ENCODE measurements around the gene TLE6.

DNA sequence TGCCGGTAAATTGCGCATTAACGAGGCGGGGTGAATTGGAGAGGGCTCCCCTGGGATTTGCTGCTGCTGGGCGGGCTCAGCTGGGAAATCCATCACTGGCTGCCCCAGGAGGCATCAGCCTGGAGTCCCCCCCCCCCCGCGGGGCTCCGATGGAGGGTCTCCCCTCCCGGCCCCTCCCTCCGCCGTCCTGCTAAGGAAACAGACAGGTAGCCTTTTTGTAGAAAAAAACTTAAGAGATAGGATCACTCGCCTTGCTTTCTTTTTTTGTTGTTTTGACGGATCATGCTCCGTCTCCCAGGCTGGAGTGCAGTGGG lies 6.8 kb downstream of the TLE6 start:
- TF ChIP-seq, protein P1, sequence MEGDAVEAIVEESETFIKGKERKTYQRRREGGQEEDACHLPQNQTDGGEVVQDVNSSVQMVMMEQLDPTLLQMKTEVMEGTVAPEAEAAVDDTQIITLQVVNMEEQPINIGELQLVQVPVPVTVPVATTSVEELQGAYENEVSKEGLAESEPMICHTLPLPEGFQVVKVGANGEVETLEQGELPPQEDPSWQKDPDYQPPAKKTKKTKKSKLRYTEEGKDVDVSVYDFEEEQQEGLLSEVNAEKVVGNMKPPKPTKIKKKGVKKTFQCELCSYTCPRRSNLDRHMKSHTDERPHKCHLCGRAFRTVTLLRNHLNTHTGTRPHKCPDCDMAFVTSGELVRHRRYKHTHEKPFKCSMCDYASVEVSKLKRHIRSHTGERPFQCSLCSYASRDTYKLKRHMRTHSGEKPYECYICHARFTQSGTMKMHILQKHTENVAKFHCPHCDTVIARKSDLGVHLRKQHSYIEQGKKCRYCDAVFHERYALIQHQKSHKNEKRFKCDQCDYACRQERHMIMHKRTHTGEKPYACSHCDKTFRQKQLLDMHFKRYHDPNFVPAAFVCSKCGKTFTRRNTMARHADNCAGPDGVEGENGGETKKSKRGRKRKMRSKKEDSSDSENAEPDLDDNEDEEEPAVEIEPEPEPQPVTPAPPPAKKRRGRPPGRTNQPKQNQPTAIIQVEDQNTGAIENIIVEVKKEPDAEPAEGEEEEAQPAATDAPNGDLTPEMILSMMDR (IDR thresholded peaks at IDR 0.05; ENCODE audit: low read depth, low read length, poor library complexity, severe bottlenecking) = no peak
- no peak for TF ChIP-seq EZH2phosphoT487 (IDR thresholded peaks at IDR 0.05; ENCODE audit: borderline replicate concordance, low read length)
